ENCODE data around the gene ADAMTS2.

Gene ADAMTS2

GRCh38 chr5:179065703-179066102 is 279.6 kb downstream of the ADAMTS2 start:
- DNase-seq, result no peak

DNA sequence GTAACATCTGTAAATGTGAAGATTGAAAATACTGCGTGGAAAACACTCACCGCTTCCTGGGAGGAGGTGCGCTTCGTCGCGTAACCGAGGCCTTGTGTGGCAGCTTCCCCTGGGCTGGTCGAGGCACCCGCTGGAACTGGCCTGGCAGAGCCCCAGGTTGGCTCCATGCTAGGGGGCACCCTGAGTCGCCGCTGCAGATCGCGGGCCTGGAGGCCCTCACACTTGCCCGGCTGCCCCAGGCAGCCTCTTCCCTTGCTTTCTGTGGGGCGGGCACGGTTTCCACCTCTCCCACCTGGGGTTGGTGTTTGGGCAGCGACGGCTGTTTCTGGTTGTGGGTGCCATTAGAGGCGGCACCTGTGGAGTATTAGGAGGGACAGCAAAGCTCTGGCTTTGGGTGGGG is 284.2 kb downstream of the ADAMTS2 start:
- DNase-seq, result no peak
